ENCODE results near the gene LFNG. TPM values are rescaled to one million over a fixed set of nuclear protein-coding genes. Genes with fewer than 3 reads are reported as not detected.

The LFNG gene
- total RNA-seq, 1 experiment from 2014 or later: 0.19 TPM

GRCh38 chr7:2503056-2503941 lies 16.3 kb upstream of the LFNG start:
- H3K27me3 ChIP-seq (ENCODE audit: low read length): no peaks in the 10 kb centered on the region
- H4K20me1 ChIP-seq (ENCODE audit: insufficient read depth, low read depth, low read length): no peaks in the 10 kb centered on the region
- no peaks in the 10 kb centered on the region for H3K36me3 ChIP-seq (ENCODE audit: insufficient read depth, low read length)
- no peaks in the 10 kb centered on the region for H3K79me2 ChIP-seq (ENCODE audit: low read length)
- H3K4me1 ChIP-seq (ENCODE audit: low read length): no peaks in the 10 kb centered on the region
- DNase-seq: no peak
- H3K9me3 ChIP-seq (ENCODE audit: low read length): no peaks in the 10 kb centered on the region
- no peak overlapping the region for H3K9ac ChIP-seq (ENCODE audit: low read length)
- no peaks in the 10 kb centered on the region for H3K9me2 ChIP-seq (replicated peaks; ENCODE audit: insufficient read depth, low read length)
- no peak overlapping the region for H3K27ac ChIP-seq (ENCODE audit: low read length)
- H2AFZ ChIP-seq (ENCODE audit: low read length): no peak overlapping the region
- no peak overlapping the region for H3K4me2 ChIP-seq (ENCODE audit: low read depth, low read length, poor library complexity, severe bottlenecking)
- H3K4me3 ChIP-seq (ENCODE audit: low read length): no peak overlapping the region

GRCh38 chr7:2504128-2504888 lies 15.3 kb upstream of the LFNG start:
- H3K9me2 ChIP-seq (replicated peaks; ENCODE audit: insufficient read depth, low read length): no peaks in the 10 kb centered on the region
- no peaks in the 10 kb centered on the region for H4K20me1 ChIP-seq (ENCODE audit: insufficient read depth, low read depth, low read length)
- no peak overlapping the region for H3K4me2 ChIP-seq (ENCODE audit: low read depth, low read length, poor library complexity, severe bottlenecking)
- H3K4me3 ChIP-seq (ENCODE audit: low read length): no peak overlapping the region
- H2AFZ ChIP-seq (ENCODE audit: low read length): no peak overlapping the region
- H3K27me3 ChIP-seq (ENCODE audit: low read length): no peaks in the 10 kb centered on the region
- no peak for DNase-seq
- no peaks in the 10 kb centered on the region for H3K9me3 ChIP-seq (ENCODE audit: low read length)
- H3K4me1 ChIP-seq (ENCODE audit: low read length): no peaks in the 10 kb centered on the region
- no peak overlapping the region for H3K27ac ChIP-seq (ENCODE audit: low read length)
- H3K79me2 ChIP-seq (ENCODE audit: low read length): no peaks in the 10 kb centered on the region
- no peak overlapping the region for H3K9ac ChIP-seq (ENCODE audit: low read length)
- no peaks in the 10 kb centered on the region for H3K36me3 ChIP-seq (ENCODE audit: insufficient read depth, low read length)

GRCh38 chr7:2504889-2505375 lies 14.6 kb upstream of the LFNG start:
- no peaks in the 10 kb centered on the region for H3K36me3 ChIP-seq (ENCODE audit: insufficient read depth, low read length)
- H3K9me2 ChIP-seq (replicated peaks; ENCODE audit: insufficient read depth, low read length): no peaks in the 10 kb centered on the region
- H3K79me2 ChIP-seq (ENCODE audit: low read length): no peaks in the 10 kb centered on the region
- H3K4me3 ChIP-seq (ENCODE audit: low read length): no peak overlapping the region
- no peak for DNase-seq
- no peaks in the 10 kb centered on the region for H3K4me1 ChIP-seq (ENCODE audit: low read length)
- no peaks in the 10 kb centered on the region for H3K27me3 ChIP-seq (ENCODE audit: low read length)
- H3K4me2 ChIP-seq (ENCODE audit: low read depth, low read length, poor library complexity, severe bottlenecking): no peak overlapping the region
- H4K20me1 ChIP-seq (ENCODE audit: insufficient read depth, low read depth, low read length): no peaks in the 10 kb centered on the region
- H3K27ac ChIP-seq (ENCODE audit: low read length): no peak overlapping the region
- H3K9ac ChIP-seq (ENCODE audit: low read length): no peak overlapping the region
- no peaks in the 10 kb centered on the region for H3K9me3 ChIP-seq (ENCODE audit: low read length)
- H2AFZ ChIP-seq (ENCODE audit: low read length): no peak overlapping the region

- H3K79me2 ChIP-seq (ENCODE audit: low read length): no peaks in the 10 kb centered on the region
These were observed 14.2 kb upstream of the LFNG start for GRCh38 chr7:2505401-2505800.

GRCh38 chr7:2507208-2507916 lies 12.2 kb upstream of the LFNG start:
- Histone ChIP-seq H3K9me2 (replicated peaks; ENCODE audit: insufficient read depth, low read length) (no peaks in the 10 kb centered on the region), H3K4me3 (ENCODE audit: low read length) (no peak overlapping the region), H3K27me3 (ENCODE audit: low read length) (no peaks in the 10 kb centered on the region), H3K9ac (ENCODE audit: low read length) (no peak overlapping the region), H3K9me3 (ENCODE audit: low read length) (no peaks in the 10 kb centered on the region), H2AFZ (ENCODE audit: low read length) (no peak overlapping the region), H4K20me1 (ENCODE audit: insufficient read depth, low read depth, low read length) (no peaks in the 10 kb centered on the region), H3K4me1 (ENCODE audit: low read length) (peaks cover 12% of the 10 kb centered on the region), H3K36me3 (ENCODE audit: insufficient read depth, low read length) (no peaks in the 10 kb centered on the region), H3K79me2 (ENCODE audit: low read length) (no peaks in the 10 kb centered on the region), H3K27ac (ENCODE audit: low read length) (no peak overlapping the region), H3K4me2 (ENCODE audit: low read depth, low read length, poor library complexity, severe bottlenecking) (no peak overlapping the region)
- DNase-seq: no peak

More at GRCh38 chr7:2505401-2505800, 14.2 kb upstream of the LFNG start:
- Histone ChIP-seq H3K27ac (ENCODE audit: low read length) (no peak overlapping the region), H3K9me2 (replicated peaks; ENCODE audit: insufficient read depth, low read length) (no peaks in the 10 kb centered on the region), H3K4me3 (ENCODE audit: low read length) (no peak overlapping the region), H3K27me3 (ENCODE audit: low read length) (no peaks in the 10 kb centered on the region), H3K4me1 (ENCODE audit: low read length) (no peaks in the 10 kb centered on the region), H3K9me3 (ENCODE audit: low read length) (no peaks in the 10 kb centered on the region), H3K9ac (ENCODE audit: low read length) (no peak overlapping the region), H3K4me2 (ENCODE audit: low read depth, low read length, poor library complexity, severe bottlenecking) (no peak overlapping the region), H3K36me3 (ENCODE audit: insufficient read depth, low read length) (no peaks in the 10 kb centered on the region), H4K20me1 (ENCODE audit: insufficient read depth, low read depth, low read length) (no peaks in the 10 kb centered on the region), H2AFZ (ENCODE audit: low read length) (no peak overlapping the region)
- DNase-seq: no peak

GRCh38 chr7:2507917-2508306 lies 11.7 kb upstream of the LFNG start:
- no peak overlapping the region for H2AFZ ChIP-seq (ENCODE audit: low read length)
- no peaks in the 10 kb centered on the region for H3K9me2 ChIP-seq (replicated peaks; ENCODE audit: insufficient read depth, low read length)
- H3K79me2 ChIP-seq (ENCODE audit: low read length): no peaks in the 10 kb centered on the region
- H3K27ac ChIP-seq (ENCODE audit: low read length): no peak overlapping the region
- no peak for DNase-seq
- peaks cover 12% of the 10 kb centered on the region for H3K4me1 ChIP-seq (ENCODE audit: low read length)
- H4K20me1 ChIP-seq (ENCODE audit: insufficient read depth, low read depth, low read length): no peaks in the 10 kb centered on the region
- no peaks in the 10 kb centered on the region for H3K9me3 ChIP-seq (ENCODE audit: low read length)
- no peaks in the 10 kb centered on the region for H3K27me3 ChIP-seq (ENCODE audit: low read length)
- H3K4me3 ChIP-seq (ENCODE audit: low read length): no peak overlapping the region
- H3K4me2 ChIP-seq (ENCODE audit: low read depth, low read length, poor library complexity, severe bottlenecking): no peak overlapping the region
- H3K36me3 ChIP-seq (ENCODE audit: insufficient read depth, low read length): no peaks in the 10 kb centered on the region
- H3K9ac ChIP-seq (ENCODE audit: low read length): no peak overlapping the region

DNA sequence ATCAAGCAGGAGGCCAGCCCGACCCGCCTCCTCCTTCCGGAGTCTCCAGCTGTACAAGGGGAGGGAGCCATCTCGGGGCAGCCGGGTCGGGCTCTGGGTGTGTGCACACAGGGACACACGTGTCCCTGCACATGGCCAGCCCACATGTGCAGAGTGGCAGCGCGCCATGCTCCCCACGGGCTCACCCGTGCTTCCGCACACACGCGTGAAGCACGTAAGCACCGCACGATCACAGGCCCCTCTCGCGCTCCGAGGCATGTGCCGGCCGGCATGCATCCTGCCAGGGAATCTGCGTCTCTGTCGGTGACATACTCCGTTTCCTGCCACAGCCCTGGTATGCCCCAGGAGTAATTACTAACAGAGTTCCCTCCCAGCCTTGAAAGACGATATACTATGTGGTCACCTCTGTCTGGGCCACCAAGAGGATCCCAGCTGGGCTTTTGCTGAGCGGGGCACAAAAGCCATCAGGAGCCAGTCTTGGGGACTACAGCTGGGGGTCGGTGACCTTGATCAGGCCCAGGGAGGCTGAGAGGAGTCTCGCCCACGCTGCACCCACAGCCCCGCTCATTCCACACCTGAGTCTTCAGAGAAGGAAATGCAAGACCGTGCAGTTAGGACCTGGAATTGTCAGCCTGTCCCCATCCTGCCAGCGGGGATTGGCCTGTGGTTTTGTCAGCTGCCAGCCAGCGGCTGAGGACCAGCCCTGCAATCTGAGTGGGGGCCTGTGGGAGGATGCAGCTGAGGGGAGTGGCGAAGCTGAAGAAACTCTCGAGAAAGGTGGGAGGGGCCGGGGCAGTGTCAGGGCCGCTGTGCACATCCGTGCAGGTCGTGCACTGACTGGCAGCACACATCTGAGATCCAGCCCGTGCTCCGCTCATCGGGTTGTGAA lies 11.0 kb upstream of the LFNG start:
- Histone ChIP-seq H3K9me2 (replicated peaks; ENCODE audit: insufficient read depth, low read length) (no peaks in the 10 kb centered on the region), H3K9ac (ENCODE audit: low read length) (no peak overlapping the region), H3K4me1 (ENCODE audit: low read length) (peaks cover 12% of the 10 kb centered on the region), H3K27me3 (ENCODE audit: low read length) (no peaks in the 10 kb centered on the region), H4K20me1 (ENCODE audit: insufficient read depth, low read depth, low read length) (no peaks in the 10 kb centered on the region), H3K9me3 (ENCODE audit: low read length) (no peaks in the 10 kb centered on the region), H3K36me3 (ENCODE audit: insufficient read depth, low read length) (no peaks in the 10 kb centered on the region), H3K4me2 (ENCODE audit: low read depth, low read length, poor library complexity, severe bottlenecking) (no peak overlapping the region), H3K79me2 (ENCODE audit: low read length) (no peaks in the 10 kb centered on the region), H3K4me3 (ENCODE audit: low read length) (no peak overlapping the region), H2AFZ (ENCODE audit: low read length) (no peak overlapping the region), H3K27ac (ENCODE audit: low read length) (no peak overlapping the region)
- DNase-seq: no peak
